Fibroblast of lung (primary cell): ENCODE data around the gene GOLGA5.

ENCODE experiments used
- EZH2 ChIP-seq: IDR thresholded peaks from 2 replicates; pipeline ENCODE4 v1.5.1; 2012; ENCODE audit warnings: low read length, control low read depth, mild to moderate bottlenecking; ENCODE audit errors: missing control alignments
- TF ChIP-seq, protein P1 (sequence below), 2 donors: IDR thresholded peaks in 1 of 2; conservative IDR thresholded peaks in 1 of 2; 1 replicate in 1 of 2; 2 replicates in 1 of 2; pipeline ENCODE4 v1.5.1; 2011 to 2012; ENCODE audit warnings: low read length in 2 of 2, control low read depth in 1 of 2, inconsistent platforms in 1 of 2, low read depth in 1 of 2, mild to moderate bottlenecking in 1 of 2

DNA sequence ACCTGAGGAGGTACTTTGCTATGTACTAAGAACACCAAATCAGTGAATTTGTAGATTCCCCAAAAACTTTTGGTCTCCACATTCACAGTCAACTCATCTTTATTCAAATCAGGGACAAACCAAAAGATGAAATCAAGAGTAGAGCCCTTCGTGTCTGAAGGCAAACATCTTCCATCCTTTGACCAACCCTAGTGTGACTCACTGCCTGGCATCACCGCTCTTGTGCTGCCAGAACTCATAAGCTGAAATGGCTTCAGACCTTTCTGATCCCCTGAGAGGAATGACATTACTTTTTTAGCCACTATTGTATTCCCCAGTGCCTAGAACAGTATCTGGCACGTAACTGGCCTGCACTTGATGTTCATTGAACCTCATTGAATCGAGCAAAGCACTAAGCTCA, 50.1 kb downstream of the GOLGA5 start:
- TF ChIP-seq, protein P1, sequence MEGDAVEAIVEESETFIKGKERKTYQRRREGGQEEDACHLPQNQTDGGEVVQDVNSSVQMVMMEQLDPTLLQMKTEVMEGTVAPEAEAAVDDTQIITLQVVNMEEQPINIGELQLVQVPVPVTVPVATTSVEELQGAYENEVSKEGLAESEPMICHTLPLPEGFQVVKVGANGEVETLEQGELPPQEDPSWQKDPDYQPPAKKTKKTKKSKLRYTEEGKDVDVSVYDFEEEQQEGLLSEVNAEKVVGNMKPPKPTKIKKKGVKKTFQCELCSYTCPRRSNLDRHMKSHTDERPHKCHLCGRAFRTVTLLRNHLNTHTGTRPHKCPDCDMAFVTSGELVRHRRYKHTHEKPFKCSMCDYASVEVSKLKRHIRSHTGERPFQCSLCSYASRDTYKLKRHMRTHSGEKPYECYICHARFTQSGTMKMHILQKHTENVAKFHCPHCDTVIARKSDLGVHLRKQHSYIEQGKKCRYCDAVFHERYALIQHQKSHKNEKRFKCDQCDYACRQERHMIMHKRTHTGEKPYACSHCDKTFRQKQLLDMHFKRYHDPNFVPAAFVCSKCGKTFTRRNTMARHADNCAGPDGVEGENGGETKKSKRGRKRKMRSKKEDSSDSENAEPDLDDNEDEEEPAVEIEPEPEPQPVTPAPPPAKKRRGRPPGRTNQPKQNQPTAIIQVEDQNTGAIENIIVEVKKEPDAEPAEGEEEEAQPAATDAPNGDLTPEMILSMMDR (conservative IDR thresholded peaks at IDR 0.05 in 1 of 2, IDR thresholded peaks at IDR 0.05 in 1 of 2; ENCODE audit: low read depth in 1 of 2, low read length in 2 of 2) = no peak
- no peak for TF ChIP-seq EZH2
